ENCODE measurements around the gene S100A9. TPM values are rescaled to one million over a fixed set of nuclear protein-coding genes. Genes with fewer than 3 reads are reported as not detected.

S100A9 gene
- total RNA-seq, 1 donor from 2014 or later = 4.2 TPM

GRCh38 chr1:153397924-153398651 lies 40.4 kb downstream of the S100A9 start:
- H3K27ac Mint-ChIP-seq = no peak overlapping the region
- no peaks in the 10 kb centered on the region for H3K4me1 Mint-ChIP-seq
- no peaks in the 10 kb centered on the region for H3K9me3 Mint-ChIP-seq
- H3K36me3 Mint-ChIP-seq = no peaks in the 10 kb centered on the region
- no peak for DNase-seq (ENCODE audit: low spot score in 2 of 2, unreplicated experiment in 2 of 2)
- no peak overlapping the region for H3K4me3 Mint-ChIP-seq
- peaks cover 26% of the 10 kb centered on the region for H3K27me3 Mint-ChIP-seq (ENCODE audit: low read depth)
- TF ChIP-seq CTCF (IDR thresholded peaks at IDR 0.05; ENCODE audit: unreplicated experiment) = no peak

GRCh38 chr1:153399401-153400055 lies 41.9 kb downstream of the S100A9 start:
- no peak overlapping the region for H3K4me3 Mint-ChIP-seq
- no peaks in the 10 kb centered on the region for H3K9me3 Mint-ChIP-seq
- TF ChIP-seq CTCF (IDR thresholded peaks at IDR 0.05; ENCODE audit: unreplicated experiment) = no peak
- no peaks in the 10 kb centered on the region for H3K36me3 Mint-ChIP-seq
- peaks cover 24% of the 10 kb centered on the region for H3K27me3 Mint-ChIP-seq (ENCODE audit: low read depth)
- no peaks in the 10 kb centered on the region for H3K4me1 Mint-ChIP-seq
- DNase-seq (ENCODE audit: low spot score in 2 of 2, unreplicated experiment in 2 of 2) = no peak
- no peak overlapping the region for H3K27ac Mint-ChIP-seq

GRCh38 chr1:153400244-153400643 lies 42.6 kb downstream of the S100A9 start:
- no peaks in the 10 kb centered on the region for H3K9me3 Mint-ChIP-seq
- H3K27ac Mint-ChIP-seq = no peak overlapping the region
- H3K27me3 Mint-ChIP-seq (ENCODE audit: low read depth) = peaks cover 20% of the 10 kb centered on the region
- DNase-seq (ENCODE audit: low spot score in 2 of 2, unreplicated experiment in 2 of 2) = no peak
- TF ChIP-seq CTCF (IDR thresholded peaks at IDR 0.05; ENCODE audit: unreplicated experiment) = no peak
- no peaks in the 10 kb centered on the region for H3K36me3 Mint-ChIP-seq
- H3K4me1 Mint-ChIP-seq = no peaks in the 10 kb centered on the region
- no peak overlapping the region for H3K4me3 Mint-ChIP-seq

- Mint-ChIP-seq H3K36me3 (no peaks in the 10 kb centered on the region), H3K4me3 (no peak overlapping the region), H3K4me1 (no peaks in the 10 kb centered on the region), H3K27ac (no peak overlapping the region), H3K27me3 (ENCODE audit: low read depth) (peaks cover 19% of the 10 kb centered on the region), H3K9me3 (no peaks in the 10 kb centered on the region)
- DNase-seq (ENCODE audit: low spot score in 2 of 2, unreplicated experiment in 2 of 2) = no peak
- TF ChIP-seq CTCF (IDR thresholded peaks at IDR 0.05; ENCODE audit: unreplicated experiment) = no peak
Observed at GRCh38 chr1:153401461-153401860, 43.8 kb downstream of the S100A9 start.

- Mint-ChIP-seq H3K36me3 (no peaks in the 10 kb centered on the region), H3K27ac (no peak overlapping the region), H3K4me3 (no peak overlapping the region), H3K9me3 (no peaks in the 10 kb centered on the region), H3K4me1 (no peaks in the 10 kb centered on the region), H3K27me3 (ENCODE audit: low read depth) (peaks cover 21% of the 10 kb centered on the region)
- no peak for DNase-seq (ENCODE audit: low spot score in 2 of 2, unreplicated experiment in 2 of 2)
- TF ChIP-seq CTCF (IDR thresholded peaks at IDR 0.05; ENCODE audit: unreplicated experiment) = no peak
Observed at GRCh38 chr1:153402226-153402625, 44.6 kb downstream of the S100A9 start.
